ENCODE results near the gene CXorf58.
A peak's percentile ranks its signal among the peaks of the same experiment; 100 is the strongest.

The CXorf58 gene

GRCh38 chrX:23911126-23911835 lies 3.5 kb downstream of the CXorf58 start:
- TF ChIP-seq, protein P1, sequence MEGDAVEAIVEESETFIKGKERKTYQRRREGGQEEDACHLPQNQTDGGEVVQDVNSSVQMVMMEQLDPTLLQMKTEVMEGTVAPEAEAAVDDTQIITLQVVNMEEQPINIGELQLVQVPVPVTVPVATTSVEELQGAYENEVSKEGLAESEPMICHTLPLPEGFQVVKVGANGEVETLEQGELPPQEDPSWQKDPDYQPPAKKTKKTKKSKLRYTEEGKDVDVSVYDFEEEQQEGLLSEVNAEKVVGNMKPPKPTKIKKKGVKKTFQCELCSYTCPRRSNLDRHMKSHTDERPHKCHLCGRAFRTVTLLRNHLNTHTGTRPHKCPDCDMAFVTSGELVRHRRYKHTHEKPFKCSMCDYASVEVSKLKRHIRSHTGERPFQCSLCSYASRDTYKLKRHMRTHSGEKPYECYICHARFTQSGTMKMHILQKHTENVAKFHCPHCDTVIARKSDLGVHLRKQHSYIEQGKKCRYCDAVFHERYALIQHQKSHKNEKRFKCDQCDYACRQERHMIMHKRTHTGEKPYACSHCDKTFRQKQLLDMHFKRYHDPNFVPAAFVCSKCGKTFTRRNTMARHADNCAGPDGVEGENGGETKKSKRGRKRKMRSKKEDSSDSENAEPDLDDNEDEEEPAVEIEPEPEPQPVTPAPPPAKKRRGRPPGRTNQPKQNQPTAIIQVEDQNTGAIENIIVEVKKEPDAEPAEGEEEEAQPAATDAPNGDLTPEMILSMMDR (IDR thresholded peaks at IDR 0.05; ENCODE audit: extremely low read depth, insufficient read depth, missing control alignments) = no peak
- peak; percentile 2 for DNase-seq (ENCODE audit: low spot score)
- in situ Hi-C loops (cut with MboI; ENCODE audit: low pct_unique_long_range_greater_than_20kb, low sequenced_read_pairs, unreplicated experiment) = loop anchor here (10.0 to 25.0 kb wide), 2 partner anchors 114 to 326 kb away; partner anchors contain the start of gene KLHL15

DNA sequence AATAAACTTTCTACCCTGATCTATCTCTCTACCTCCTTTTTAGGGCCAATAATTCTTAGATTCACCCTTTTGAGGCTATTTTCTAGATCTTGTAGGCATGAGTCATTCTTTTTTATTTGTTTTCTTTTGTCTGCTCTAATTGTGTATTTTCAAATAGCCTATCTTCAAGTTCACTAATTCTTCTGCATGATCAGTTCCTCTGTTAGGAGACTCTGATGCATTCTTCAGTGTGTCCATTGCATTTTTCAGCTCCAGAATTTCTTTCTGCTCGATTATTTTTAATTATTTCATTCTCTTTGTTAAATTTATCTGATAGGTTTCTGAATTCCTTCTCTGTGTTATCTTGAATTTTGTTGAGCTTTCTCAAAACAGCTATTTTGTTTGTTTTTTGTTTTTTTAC lies 11.3 kb downstream of the CXorf58 start:
- no peak for DNase-seq (ENCODE audit: low spot score)
- in situ Hi-C loops (cut with MboI; ENCODE audit: low pct_unique_long_range_greater_than_20kb, low sequenced_read_pairs, unreplicated experiment) = loop anchor here (10.0 to 25.0 kb wide), 2 partner anchors 106 to 318 kb away; partner anchors contain the start of gene KLHL15
- TF ChIP-seq, protein P1 (IDR thresholded peaks at IDR 0.05; ENCODE audit: extremely low read depth, insufficient read depth, missing control alignments) = no peak

- TF ChIP-seq, protein P1 (IDR thresholded peaks at IDR 0.05; ENCODE audit: extremely low read depth, insufficient read depth, missing control alignments) = no peak
- DNase-seq (ENCODE audit: low spot score) = no peak
- in situ Hi-C loops (cut with MboI; ENCODE audit: low pct_unique_long_range_greater_than_20kb, low sequenced_read_pairs, unreplicated experiment) = loop anchor here (10.0 to 25.0 kb wide), 2 partner anchors 105 to 317 kb away; partner anchors contain the start of gene KLHL15
These were observed 12.0 kb downstream of the CXorf58 start for GRCh38 chrX:23919706-23920320.

- in situ Hi-C loops (cut with MboI; ENCODE audit: low pct_unique_long_range_greater_than_20kb, low sequenced_read_pairs, unreplicated experiment) = no loop called here
- TF ChIP-seq, protein P1 (IDR thresholded peaks at IDR 0.05; ENCODE audit: extremely low read depth, insufficient read depth, missing control alignments) = no peak
These were observed 18.2 kb downstream of the CXorf58 start for GRCh38 chrX:23926015-23926414.

DNA sequence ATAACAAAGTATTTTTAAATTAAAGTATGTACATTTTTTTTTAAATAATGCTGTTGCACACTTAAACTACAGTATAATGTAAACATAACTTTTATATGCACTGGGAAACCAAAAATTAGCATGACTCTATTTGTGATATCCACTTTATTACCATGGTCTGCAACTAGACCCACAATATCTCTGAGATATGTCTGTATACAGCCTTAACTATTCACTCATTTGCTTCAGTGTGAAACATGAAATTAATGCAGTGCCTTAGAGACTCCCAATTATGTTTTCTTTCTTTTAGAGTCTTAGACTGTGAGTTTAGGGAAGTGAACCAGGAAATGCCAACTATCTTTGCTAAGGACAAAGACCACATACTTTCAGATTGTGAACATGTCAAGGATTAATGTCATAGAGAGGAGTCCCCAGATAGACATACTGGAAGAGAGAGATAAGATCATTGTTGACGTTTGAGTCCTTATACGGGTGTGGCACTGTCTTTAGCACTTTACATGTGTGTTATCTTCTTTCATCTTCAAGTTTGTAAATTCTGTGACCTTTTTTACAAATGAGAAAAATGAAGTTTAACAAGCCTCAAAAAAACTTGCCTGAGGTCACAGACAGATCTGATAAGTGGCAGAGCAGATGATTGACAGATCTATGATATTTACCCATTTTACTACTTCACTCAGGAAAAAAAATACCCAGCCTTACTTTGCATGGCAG lies 23.2 kb downstream of the CXorf58 start:
- in situ Hi-C loops (cut with MboI; ENCODE audit: low pct_unique_long_range_greater_than_20kb, low sequenced_read_pairs, unreplicated experiment) = no loop called here
- TF ChIP-seq, protein P1 (IDR thresholded peaks at IDR 0.05; ENCODE audit: extremely low read depth, insufficient read depth, missing control alignments) = no peak
- DNase-seq (ENCODE audit: low spot score) = no peak

More at GRCh38 chrX:23926015-23926414, 18.2 kb downstream of the CXorf58 start:
- DNase-seq (ENCODE audit: low spot score) = no peak

- TF ChIP-seq, protein P1 (IDR thresholded peaks at IDR 0.05; ENCODE audit: extremely low read depth, insufficient read depth, missing control alignments) = no peak
- in situ Hi-C loops (cut with MboI; ENCODE audit: low pct_unique_long_range_greater_than_20kb, low sequenced_read_pairs, unreplicated experiment) = no loop called here
- no peak for DNase-seq (ENCODE audit: low spot score)
These were observed 24.2 kb downstream of the CXorf58 start for GRCh38 chrX:23932046-23932445.
